Upper lobe of left lung (tissue), 4 donors: ENCODE measurements around the gene SHANK3.

Source experiments
- CTCF ChIP-seq, 6 experiments: fragments of 450-650 bp in 4 of 6; fragments of 200-600 bp in 2 of 6; sonication (generic) in 2 of 6; IDR thresholded peaks; one replicate each; pipeline ENCODE4 v1.5.1; 2016 to 2019; ENCODE audit warnings: antibody characterized with exemption in 6 of 6
- EP300 ChIP-seq, 4 donors: sonication (generic); formaldehyde crosslinking; IDR thresholded peaks; one replicate each; pipeline ENCODE4 v1.5.1; 2017; ENCODE audit warnings: antibody characterized with exemption in 4 of 4, control low read depth in 2 of 4
- POLR2A ChIP-seq, 4 donors: fragments of 450-650 bp; IDR thresholded peaks; one replicate each; pipeline ENCODE4 v1.5.1; 2016 to 2017; ENCODE audit warnings: antibody characterized with exemption in 4 of 4, mild to moderate bottlenecking in 2 of 4
- POLR2AphosphoS5 ChIP-seq, 2 donors: sonication (generic); formaldehyde crosslinking; IDR thresholded peaks; one replicate each; pipeline ENCODE4 v1.5.1; 2017; ENCODE audit warnings: antibody characterized with exemption in 2 of 2

- TF ChIP-seq CTCF (IDR thresholded peaks at IDR 0.05) (peak in 5 of 6 experiments; percentile 8 to 55 (median 43)), POLR2AphosphoS5 (IDR thresholded peaks at IDR 0.05) (peak; percentile 11 to 65), POLR2A (IDR thresholded peaks at IDR 0.05) (peak in 2 of 4 donors; percentile 24 to 71), EP300 (IDR thresholded peaks at IDR 0.05) (no peak)
These were observed 44.7 kb upstream of the SHANK3 start, which contains the start of gene ARSA for GRCh38 chr22:50627642-50628542.
